Activated CD4-positive, alpha-beta memory T cell treated with anti-CD3 and anti-CD28 coated beads, Interleukin-2, amount 10 ng/mL, durations not matched to agents 7 days and 5 days (primary cell): ENCODE measurements around the gene IL1RL2. TPM values are rescaled to one million over a fixed set of nuclear protein-coding genes. Genes with fewer than 3 reads are reported as not detected.

ENCODE experiments used
- CTCF ChIA-PET: fragments of 350-600 bp; sonication (Branson Sonifier 250); formaldehyde crosslinking; loops from one replicate; lab custom pipeline; 2021; ENCODE audit warnings: antibody characterized with exemption, inconsistent platforms; lab: Charles Lee
- POLR2A ChIA-PET: fragments of 350-600 bp; sonication (Branson Sonifier 250); formaldehyde crosslinking; loops from one replicate; lab custom pipeline; 2021; ENCODE audit warnings: antibody characterized with exemption; lab: Charles Lee
- DNase-seq: peaks from one replicate; pipeline ENCODE4 v3.0.0-alpha.2; 2020
- H3K27ac Mint-ChIP-seq: one replicate; pipeline ENCODE4 v1.8.0; 2021; ENCODE audit warnings: mild to moderate bottlenecking, mixed read lengths
- H3K27me3 Mint-ChIP-seq: one replicate; pipeline ENCODE4 v1.8.0; 2021; ENCODE audit warnings: mixed read lengths
- H3K36me3 Mint-ChIP-seq: one replicate; pipeline ENCODE4 v1.8.0; 2021; ENCODE audit warnings: low read depth, mixed read lengths
- H3K4me1 Mint-ChIP-seq: one replicate; pipeline ENCODE4 v1.8.0; 2021; ENCODE audit warnings: mixed read lengths
- H3K4me3 Mint-ChIP-seq: one replicate; pipeline ENCODE4 v1.8.0; 2021; ENCODE audit warnings: mild to moderate bottlenecking, mixed read lengths
- H3K9me3 Mint-ChIP-seq: one replicate; pipeline ENCODE4 v1.8.0; 2021; ENCODE audit warnings: mixed read lengths
- total RNA-seq, 2 experiments: library from RNA; stranded (reverse); gene quantifications; one replicate each; pipeline ENCODE4 v1.2.3, GENCODE V29; 2021

The IL1RL2 gene
- total RNA-seq, 2 experiments from 2014 or later = not detected

DNA sequence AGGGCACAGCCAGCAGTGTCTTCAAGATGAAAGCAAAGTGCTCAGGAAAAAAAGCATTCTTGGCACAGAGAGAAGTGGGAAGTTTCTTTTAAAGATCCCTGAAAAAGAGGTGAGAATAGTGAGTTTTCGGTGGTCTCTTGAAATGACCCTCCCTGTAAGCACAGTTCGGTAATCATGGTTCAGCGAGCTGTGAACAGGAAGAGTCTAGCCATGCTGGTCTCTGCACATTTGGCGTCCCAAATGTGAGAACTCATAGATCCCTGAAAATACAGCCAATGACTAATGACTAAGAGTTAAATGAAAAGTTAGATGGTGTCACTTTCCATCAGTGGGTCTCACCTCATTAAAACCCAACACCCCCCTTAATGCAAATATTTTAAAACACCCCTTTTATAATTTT is 40.9 kb upstream of the IL1RL2 start:
- peaks cover 9% of the 10 kb centered on the region for H3K4me1 Mint-ChIP-seq
- no peak overlapping the region for H3K27ac Mint-ChIP-seq
- ChIA-PET CTCF (no interaction called here), POLR2A (no interaction called here)
- peaks cover 57% of the 10 kb centered on the region for H3K36me3 Mint-ChIP-seq
- peaks cover 24% of the 10 kb centered on the region for H3K27me3 Mint-ChIP-seq
- H3K4me3 Mint-ChIP-seq = no peak overlapping the region
- H3K9me3 Mint-ChIP-seq = peaks cover 65% of the 10 kb centered on the region
- no peak for DNase-seq

GRCh38 chr2:102147935-102148334 is 38.9 kb upstream of the IL1RL2 start:
- H3K4me3 Mint-ChIP-seq = no peak overlapping the region
- POLR2A ChIA-PET = no interaction called here
- peaks cover 8% of the 10 kb centered on the region for H3K27me3 Mint-ChIP-seq
- H3K27ac Mint-ChIP-seq = no peak overlapping the region
- CTCF ChIA-PET = interaction anchor here (1.1 to 1.5 kb wide), 3 partner anchors 8 to 128 kb away, joined by 3 read pairs; no protein-coding TSS in a partner anchor
- peaks cover 5% of the 10 kb centered on the region for H3K4me1 Mint-ChIP-seq
- DNase-seq = peak; percentile 23
- H3K36me3 Mint-ChIP-seq = peaks cover 45% of the 10 kb centered on the region
- H3K9me3 Mint-ChIP-seq = peaks cover 66% of the 10 kb centered on the region

- Mint-ChIP-seq H3K4me1 (peaks cover 2% of the 10 kb centered on the region), H3K27ac (no peak overlapping the region), H3K9me3 (peaks cover 62% of the 10 kb centered on the region), H3K27me3 (no peaks in the 10 kb centered on the region), H3K4me3 (no peak overlapping the region), H3K36me3 (peaks cover 34% of the 10 kb centered on the region)
- POLR2A ChIA-PET = no interaction called here
- no peak for DNase-seq
- CTCF ChIA-PET = no interaction called here
Measured at GRCh38 chr2:102149243-102149642, 37.6 kb upstream of the IL1RL2 start.

DNA sequence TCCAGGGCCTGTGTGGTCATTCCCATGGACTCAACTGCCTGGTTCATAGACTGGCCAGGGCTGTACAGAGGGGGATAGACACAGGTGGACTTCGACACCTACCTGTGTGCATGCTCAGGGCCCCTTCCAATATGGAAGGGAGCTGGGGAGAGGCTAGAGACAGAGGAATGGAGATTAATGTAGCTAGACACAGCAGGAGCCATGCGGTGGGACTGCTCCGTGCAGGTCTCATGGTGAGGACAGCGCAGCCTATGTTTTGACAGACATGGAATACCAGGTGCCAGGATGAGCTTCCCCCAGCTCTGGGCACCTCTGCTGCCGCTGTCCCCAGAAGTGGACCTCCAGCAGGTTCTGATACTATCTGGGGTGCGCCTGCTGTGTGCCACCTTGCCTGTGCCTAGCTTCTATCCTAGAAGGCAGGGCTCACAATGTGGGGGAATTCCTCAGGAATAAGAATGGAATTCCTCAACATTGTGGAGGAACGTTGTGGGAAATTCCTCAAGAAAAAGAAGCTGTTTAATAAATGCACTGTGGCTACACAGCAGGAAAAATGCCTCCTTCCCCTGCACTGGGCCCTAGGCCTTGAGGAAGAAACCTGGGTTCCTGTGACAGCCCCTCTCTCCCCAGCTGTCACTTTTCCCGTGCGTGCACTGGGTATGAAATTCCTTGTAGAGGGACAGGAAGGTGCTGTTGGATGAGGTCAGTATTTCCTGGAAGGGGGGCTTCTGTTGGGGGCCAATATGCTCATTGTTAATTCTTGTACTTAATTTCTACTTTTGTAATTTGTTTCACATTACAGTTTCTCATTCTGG is 37.0 kb upstream of the IL1RL2 start:
- Mint-ChIP-seq H3K4me3 (no peak overlapping the region), H3K27ac (no peak overlapping the region), H3K27me3 (no peaks in the 10 kb centered on the region), H3K36me3 (peaks cover 29% of the 10 kb centered on the region), H3K4me1 (peaks cover 2% of the 10 kb centered on the region), H3K9me3 (peaks cover 62% of the 10 kb centered on the region)
- DNase-seq = no peak
- CTCF ChIA-PET = no interaction called here
- POLR2A ChIA-PET = no interaction called here

- no peak for DNase-seq
- no peak overlapping the region for H3K4me3 Mint-ChIP-seq
- CTCF ChIA-PET = interaction anchor here (0.9 to 1.5 kb wide), 2 partner anchors 86 kb away, joined by 3 to 5 read pairs; no protein-coding TSS in a partner anchor
- H3K27me3 Mint-ChIP-seq = no peaks in the 10 kb centered on the region
- POLR2A ChIA-PET = interaction anchor here (0.7 kb wide), 1 partner anchor 65 kb away, joined by 3 read pairs; no protein-coding TSS in a partner anchor
- H3K4me1 Mint-ChIP-seq = no peaks in the 10 kb centered on the region
- no peak overlapping the region for H3K27ac Mint-ChIP-seq
- H3K36me3 Mint-ChIP-seq = peaks cover 5% of the 10 kb centered on the region
- peaks cover 30% of the 10 kb centered on the region for H3K9me3 Mint-ChIP-seq
Measured at GRCh38 chr2:102154364-102154763, 32.5 kb upstream of the IL1RL2 start.

GRCh38 chr2:102154946-102155702 is 31.7 kb upstream of the IL1RL2 start:
- peaks cover 5% of the 10 kb centered on the region for H3K36me3 Mint-ChIP-seq
- H3K9me3 Mint-ChIP-seq = peaks cover 27% of the 10 kb centered on the region
- no peaks in the 10 kb centered on the region for H3K4me1 Mint-ChIP-seq
- H3K27me3 Mint-ChIP-seq = no peaks in the 10 kb centered on the region
- ChIA-PET POLR2A (no interaction called here), CTCF (interaction anchor here (1.5 kb wide), 1 partner anchor 86 kb away, joined by 5 read pairs; no protein-coding TSS in a partner anchor)
- no peak overlapping the region for H3K4me3 Mint-ChIP-seq
- H3K27ac Mint-ChIP-seq = no peak overlapping the region
- DNase-seq = no peak

DNA sequence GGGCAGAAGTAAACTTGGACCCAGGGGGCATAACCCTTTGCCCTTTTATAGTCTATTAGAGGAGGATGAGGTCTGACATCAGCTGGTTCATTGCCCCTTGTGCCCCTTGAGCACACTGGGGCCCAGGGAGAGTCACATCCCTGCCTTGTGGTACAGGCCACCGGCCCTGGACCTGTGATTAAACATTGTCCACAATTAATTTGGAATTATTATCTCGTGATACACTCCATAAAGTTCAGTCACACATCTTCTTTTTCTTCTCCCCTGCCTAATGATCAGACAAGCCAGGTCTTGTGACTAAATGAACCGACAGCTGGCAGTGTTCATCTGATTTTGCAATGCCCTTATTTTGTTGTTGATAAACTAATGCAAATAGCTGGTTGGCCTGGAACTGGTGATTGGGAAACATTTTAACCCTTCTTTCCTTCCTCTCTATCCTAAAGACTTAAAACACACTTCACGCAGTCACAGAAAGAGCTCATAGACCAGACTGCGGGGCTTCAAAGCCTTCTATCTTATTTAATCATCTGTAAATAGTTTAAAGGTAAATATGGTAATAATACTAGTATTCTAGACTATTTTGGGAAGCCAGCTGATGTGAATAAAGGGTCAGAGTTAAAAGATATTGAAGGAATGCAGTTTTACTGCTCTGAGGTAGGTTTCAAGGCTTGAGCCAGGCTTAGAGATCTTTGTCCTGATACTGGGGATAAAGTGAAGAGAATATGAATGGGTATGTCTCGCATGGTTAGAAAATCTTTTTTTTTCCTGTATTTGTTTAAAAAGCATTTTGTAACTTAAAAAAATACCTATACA is 30.9 kb upstream of the IL1RL2 start:
- no peak overlapping the region for H3K4me3 Mint-ChIP-seq
- H3K36me3 Mint-ChIP-seq = peaks cover 5% of the 10 kb centered on the region
- H3K9me3 Mint-ChIP-seq = peaks cover 21% of the 10 kb centered on the region
- H3K27me3 Mint-ChIP-seq = no peaks in the 10 kb centered on the region
- ChIA-PET CTCF (interaction anchor here (1.5 kb wide), 1 partner anchor 85 kb away, joined by 5 read pairs; no protein-coding TSS in a partner anchor), POLR2A (no interaction called here)
- no peaks in the 10 kb centered on the region for H3K4me1 Mint-ChIP-seq
- no peak overlapping the region for H3K27ac Mint-ChIP-seq
- DNase-seq = no peak

DNA sequence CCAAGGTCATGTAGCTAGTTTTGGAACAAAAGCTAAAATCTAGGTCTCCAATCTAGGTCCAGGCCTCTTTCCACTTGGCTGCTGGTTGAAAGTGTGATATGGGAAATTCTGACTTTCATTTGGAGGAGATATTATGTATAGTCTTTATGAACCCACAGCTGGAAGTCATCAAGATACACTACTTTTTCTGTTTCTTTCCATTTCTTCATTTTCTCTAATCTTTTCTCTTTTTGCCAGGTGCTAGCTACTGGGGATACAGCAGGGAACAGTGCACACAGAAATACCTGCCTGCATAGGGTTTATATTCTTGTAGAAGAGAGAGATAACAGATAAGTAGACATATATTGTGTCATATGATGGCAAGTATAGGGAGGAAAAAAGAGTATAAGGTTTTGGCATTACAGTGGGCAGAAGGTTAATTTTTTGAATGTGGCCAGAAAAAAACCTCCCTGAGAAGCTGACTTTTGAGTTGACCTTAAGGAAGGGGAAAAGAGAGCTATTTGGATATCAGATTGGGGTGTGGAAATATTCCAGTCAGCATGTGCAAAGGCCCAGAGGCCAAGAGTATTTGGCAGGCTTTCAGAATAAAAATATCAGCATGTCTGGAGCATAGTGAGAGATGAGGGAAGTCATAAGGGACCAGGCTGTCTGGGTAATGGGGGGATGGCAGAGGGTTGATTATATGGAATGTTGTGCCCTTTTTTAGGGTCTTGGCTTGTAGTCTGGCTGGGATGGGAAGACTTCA is 28.6 kb upstream of the IL1RL2 start:
- CTCF ChIA-PET = no interaction called here
- peaks cover 10% of the 10 kb centered on the region for H3K9me3 Mint-ChIP-seq
- H3K27ac Mint-ChIP-seq = no peak overlapping the region
- no peak for DNase-seq
- POLR2A ChIA-PET = interaction anchor here (1.8 kb wide), 1 partner anchor 15 kb away, joined by 4 read pairs; no protein-coding TSS in a partner anchor
- no peak overlapping the region for H3K4me3 Mint-ChIP-seq
- H3K36me3 Mint-ChIP-seq = peaks cover 5% of the 10 kb centered on the region
- no peaks in the 10 kb centered on the region for H3K27me3 Mint-ChIP-seq
- H3K4me1 Mint-ChIP-seq = no peaks in the 10 kb centered on the region

GRCh38 chr2:102159295-102159694 is 27.5 kb upstream of the IL1RL2 start:
- no peaks in the 10 kb centered on the region for H3K4me1 Mint-ChIP-seq
- CTCF ChIA-PET = no interaction called here
- DNase-seq = no peak
- H3K36me3 Mint-ChIP-seq = peaks cover 5% of the 10 kb centered on the region
- no peak overlapping the region for H3K4me3 Mint-ChIP-seq
- H3K9me3 Mint-ChIP-seq = peaks cover 8% of the 10 kb centered on the region
- H3K27me3 Mint-ChIP-seq = no peaks in the 10 kb centered on the region
- POLR2A ChIA-PET = no interaction called here
- H3K27ac Mint-ChIP-seq = no peak overlapping the region

DNA sequence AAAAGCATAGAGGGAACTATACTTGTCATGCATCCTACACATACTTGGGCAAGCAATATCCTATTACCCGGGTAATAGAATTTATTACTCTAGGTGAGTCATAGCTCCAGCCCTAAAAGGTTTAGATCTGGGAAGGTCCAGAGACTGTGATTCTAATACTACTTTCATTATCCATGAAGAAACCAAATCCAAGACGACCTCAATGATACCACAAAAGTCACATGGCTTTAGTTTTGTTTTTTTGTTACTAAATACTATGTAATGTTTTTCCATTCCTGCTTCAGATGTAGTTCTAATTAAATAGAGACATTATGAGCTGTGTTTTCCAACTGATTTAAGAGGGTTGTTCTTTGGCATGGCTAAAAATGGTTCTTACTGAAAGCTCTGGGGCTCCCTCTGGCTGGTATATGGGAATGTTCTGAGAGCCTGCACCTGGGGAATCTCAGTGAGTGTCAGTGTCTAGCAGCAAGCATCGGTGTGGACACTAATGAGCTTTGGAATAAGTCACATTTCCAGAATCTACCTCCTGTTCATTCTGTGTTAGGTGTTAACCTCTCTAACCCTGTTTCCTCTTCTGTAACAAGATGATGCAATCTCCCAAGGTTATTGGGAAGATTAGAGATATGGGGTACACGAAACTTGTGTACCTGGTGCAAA is 20.5 kb upstream of the IL1RL2 start:
- no peaks in the 10 kb centered on the region for H3K36me3 Mint-ChIP-seq
- H3K27ac Mint-ChIP-seq = no peak overlapping the region
- CTCF ChIA-PET = interaction anchor here (1.0 to 2.2 kb wide), 4 partner anchors 74 to 283 kb away, joined by 3 to 10 read pairs (median 3); no protein-coding TSS in a partner anchor
- POLR2A ChIA-PET = no interaction called here
- peaks cover 5% of the 10 kb centered on the region for H3K4me1 Mint-ChIP-seq
- no peaks in the 10 kb centered on the region for H3K9me3 Mint-ChIP-seq
- H3K4me3 Mint-ChIP-seq = no peak overlapping the region
- DNase-seq = no peak
- H3K27me3 Mint-ChIP-seq = no peaks in the 10 kb centered on the region

DNA sequence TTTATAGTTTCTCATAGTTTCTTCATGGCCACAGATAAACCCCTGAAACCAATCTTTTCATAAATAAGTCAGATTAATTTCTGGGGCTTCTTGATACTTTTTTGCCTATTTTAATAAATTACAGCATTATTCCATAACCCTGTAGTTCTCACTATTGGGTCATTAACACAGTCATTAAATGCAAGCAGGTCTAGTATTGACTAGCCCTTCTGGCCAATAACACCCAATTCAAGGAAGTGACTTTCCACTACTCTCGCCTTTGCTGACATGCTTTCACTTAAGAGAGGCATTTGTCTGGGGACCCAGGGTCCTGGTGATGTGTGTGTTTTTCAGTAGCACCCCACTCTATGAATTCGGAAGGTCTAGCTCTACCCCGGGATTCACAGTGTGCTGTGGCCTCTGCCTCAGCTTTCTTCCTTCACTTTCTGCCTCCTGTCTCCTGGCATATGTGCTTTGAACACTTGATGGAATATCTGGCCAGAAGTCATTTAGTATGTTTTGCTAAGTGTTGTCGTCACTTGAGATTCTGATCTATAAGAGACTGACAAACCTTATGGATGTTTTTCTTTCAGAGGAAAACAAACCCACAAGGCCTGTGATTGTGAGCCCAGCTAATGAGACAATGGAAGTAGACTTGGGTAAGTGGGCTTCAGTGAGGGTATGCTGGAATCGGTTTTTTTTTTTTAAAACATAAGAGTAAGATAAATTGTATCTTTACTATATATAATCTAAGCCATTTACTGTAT is 18.6 kb upstream of the IL1RL2 start:
- CTCF ChIA-PET = interaction anchor here (1.2 kb wide), 1 partner anchor 85 kb away, joined by 3 read pairs; no protein-coding TSS in a partner anchor
- Mint-ChIP-seq H3K27me3 (no peaks in the 10 kb centered on the region), H3K4me1 (peaks cover 7% of the 10 kb centered on the region), H3K27ac (no peak overlapping the region), H3K9me3 (no peaks in the 10 kb centered on the region), H3K4me3 (no peak overlapping the region), H3K36me3 (no peaks in the 10 kb centered on the region)
- POLR2A ChIA-PET = no interaction called here
- no peak for DNase-seq
